ENCODE data around the gene NINJ1.

NINJ1 gene

GRCh38 chr9:93099551-93100275 lies 34.3 kb downstream of the NINJ1 start:
- no peak for DNase-seq

GRCh38 chr9:93098236-93098946 lies 35.7 kb downstream of the NINJ1 start:
- DNase-seq: no peak

DNA sequence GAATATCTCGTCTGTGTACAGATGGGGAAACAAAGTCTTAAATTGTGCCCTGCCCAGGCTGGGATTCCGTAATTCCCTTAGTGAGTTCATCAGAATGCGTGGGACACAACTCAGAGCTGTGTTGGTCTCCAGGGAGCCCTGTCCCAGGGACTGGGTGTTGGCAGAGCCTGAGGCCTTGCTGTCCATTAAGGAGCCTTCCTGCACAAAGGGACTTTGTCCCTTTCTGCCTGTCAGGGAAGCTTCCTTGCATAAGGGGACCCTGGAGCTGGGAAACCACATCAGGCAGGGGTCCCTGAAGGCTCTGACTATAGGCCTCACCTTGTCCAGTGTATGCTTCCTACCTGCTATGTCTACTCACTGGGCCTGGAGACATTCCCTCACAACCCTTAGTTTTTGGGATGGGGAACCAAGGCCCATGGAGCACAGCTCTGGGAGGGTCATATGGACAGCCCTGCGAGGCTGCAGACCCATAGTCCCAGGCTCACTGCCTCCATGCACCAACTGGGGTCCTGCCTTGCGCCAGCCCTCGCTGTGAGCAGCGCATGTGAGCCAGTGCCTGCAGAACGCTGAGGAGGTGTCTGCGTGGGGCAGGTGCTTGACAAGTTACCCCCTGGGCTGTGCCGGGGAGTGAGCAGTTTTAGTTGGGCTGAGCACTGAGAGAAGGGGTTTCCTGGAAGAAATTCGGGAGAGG lies 36.4 kb downstream of the NINJ1 start:
- DNase-seq: no peak

DNA sequence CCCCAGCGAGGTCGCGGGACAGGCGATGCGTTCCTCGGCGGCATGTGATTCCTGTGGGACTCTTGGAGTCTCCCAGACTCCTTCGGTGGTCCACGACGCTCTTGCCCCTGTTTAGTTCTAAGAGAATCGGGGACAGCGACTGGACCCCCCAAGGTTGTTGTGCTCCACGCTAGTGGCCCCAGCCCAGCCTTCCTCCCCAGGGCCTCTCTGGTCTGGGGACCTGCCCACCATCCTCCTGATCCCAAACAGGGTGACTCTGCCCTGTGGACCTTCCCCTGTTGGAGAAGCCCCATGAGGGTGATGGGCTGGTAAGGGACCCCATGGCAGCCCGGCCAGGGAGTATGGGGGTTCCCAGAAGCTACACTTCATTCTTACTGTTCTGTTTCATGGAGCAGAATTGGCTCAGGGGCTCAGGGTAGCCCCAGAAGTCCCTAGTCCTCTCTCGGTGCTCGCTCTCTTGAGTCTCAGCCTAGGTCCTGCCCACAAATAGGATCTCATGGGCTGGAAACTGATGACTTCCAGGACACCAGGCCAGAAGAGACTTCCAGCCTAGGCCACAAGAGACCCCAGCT lies 37.2 kb downstream of the NINJ1 start:
- DNase-seq: no peak

DNA sequence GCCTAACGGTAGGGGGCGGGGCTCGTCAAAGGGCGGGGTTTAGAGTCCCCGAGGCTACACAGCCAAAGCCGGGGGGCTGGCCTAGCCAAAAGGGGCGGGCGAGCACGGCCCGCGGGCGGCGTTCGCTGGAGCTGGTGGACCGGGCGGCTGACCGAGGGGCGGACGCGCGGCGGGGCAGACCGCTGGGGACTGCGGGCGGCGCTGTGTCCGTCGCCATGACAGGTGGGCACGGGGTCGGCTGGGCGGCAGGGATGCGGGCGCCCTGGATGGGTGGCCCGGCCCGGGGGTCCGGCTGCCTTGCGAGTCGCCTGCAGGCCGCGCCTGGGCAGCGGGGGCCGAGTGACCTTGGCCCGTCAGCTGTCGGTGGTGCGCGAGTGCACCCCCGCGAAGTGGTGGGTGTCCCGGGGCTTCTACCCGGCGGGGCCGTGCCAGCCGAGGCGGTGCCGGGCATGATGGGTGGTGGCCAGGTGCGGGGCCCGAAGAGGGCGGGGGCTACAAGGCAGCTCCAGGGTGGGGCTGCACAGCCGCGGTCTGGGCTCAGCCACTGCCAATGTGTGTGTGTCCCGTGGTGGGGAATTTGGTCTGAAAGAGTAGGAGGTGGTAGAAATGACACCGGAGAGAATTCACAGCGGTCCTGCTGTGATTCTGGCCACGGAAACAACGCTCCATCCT lies 37.8 kb downstream of the NINJ1 start, which contains the start of gene CARD19:
Gene CARD19, plus strand, starts transcription at position 87 of the 672 bp plus-strand sequence. Its CDS starts 129 bp downstream, at position 216.
- DNase-seq: peak; percentile 45

DNA sequence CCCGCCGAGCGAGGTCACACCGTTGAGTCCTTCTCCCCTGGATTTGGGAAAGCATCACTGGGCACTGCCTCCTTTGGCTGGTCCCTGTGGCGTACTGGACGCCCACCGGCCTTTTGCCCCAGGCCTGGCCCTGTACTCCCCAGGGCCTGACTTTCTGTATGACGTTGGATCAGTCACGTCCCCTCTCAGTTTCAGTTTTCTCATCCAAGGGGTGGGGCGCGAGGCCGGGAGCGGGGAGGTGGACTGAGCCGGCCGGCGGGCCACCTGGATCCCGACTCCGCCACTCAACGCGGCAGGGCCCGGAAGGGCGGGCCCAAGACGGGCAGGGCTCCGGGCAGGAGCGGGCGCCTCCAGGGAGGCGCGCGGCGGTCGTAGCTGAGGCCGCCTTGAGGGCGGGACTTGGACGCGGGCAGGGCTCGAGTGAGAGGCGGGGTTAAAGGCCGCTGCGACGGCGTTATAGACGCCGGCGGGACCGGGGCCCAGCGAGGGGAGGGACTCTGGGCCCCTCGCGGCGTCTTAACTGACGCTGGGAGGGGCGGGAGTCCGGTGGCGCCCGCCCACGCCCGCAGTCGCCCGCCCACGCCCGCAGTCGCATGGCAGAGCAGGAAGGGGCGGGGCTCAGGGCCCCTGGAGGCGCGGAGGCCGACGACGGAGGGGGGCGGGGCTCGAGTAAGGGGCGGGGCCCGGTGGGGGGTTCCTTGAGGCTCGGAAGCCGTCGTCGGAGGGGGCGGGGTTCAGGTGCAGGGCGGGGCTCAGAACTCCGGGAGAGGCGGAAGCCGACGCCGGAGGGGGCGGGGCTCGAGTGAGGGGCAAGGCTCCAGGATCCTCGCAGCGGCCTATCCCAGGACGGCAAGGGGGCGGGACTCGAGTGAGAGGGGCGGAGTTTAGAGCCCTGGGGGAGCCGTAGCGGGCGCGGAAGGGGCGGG lies 38.6 kb downstream of the NINJ1 start:
- peak; percentile 100 for DNase-seq

- no peak for DNase-seq
These were observed 39.3 kb downstream of the NINJ1 start for GRCh38 chr9:93094658-93095204.

DNA sequence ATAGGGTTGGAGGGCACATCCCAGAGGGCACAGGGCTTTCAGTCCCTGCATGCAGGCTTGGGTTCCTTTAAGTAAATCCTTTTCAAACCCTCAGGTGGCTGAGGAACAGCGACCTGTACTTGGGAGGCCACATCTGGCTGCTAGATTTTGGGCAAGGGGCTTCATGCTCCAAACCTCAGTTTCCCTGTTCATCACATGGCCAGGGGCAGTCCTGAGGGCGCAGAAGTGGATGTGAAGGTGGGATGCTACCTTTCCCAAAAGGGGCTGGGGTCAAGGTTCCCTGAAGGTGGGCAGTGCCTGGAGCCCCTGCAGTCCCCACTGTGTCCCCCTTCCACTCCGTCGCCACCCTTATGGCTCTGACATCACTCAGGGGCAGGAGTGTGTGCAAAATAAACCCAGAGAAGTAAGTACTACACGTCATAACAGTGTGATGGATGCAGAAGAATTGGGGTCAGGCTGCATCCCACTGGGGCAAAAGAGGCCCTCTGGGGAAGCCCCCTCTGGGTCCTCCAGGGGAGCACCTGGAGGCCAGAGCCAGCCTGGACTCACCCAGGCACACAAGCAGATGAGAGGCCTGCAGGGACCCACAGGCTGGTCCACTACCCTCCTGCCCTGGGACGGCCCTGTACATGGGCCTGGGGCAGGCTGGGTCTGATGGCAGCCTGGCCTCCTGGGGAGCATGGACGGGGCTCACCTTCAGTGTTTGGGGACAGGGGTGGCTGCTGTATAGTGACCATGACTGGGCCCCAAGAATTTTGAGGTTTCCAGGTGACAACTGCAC lies 40.0 kb downstream of the NINJ1 start:
- DNase-seq: no peak

- DNase-seq: no peak
These were observed 40.7 kb downstream of the NINJ1 start for GRCh38 chr9:93093127-93093876.

GRCh38 chr9:93092251-93092991 lies 41.6 kb downstream of the NINJ1 start:
- no peak for DNase-seq

- DNase-seq: no peak
These were observed 42.5 kb downstream of the NINJ1 start for GRCh38 chr9:93091453-93092081.

DNA sequence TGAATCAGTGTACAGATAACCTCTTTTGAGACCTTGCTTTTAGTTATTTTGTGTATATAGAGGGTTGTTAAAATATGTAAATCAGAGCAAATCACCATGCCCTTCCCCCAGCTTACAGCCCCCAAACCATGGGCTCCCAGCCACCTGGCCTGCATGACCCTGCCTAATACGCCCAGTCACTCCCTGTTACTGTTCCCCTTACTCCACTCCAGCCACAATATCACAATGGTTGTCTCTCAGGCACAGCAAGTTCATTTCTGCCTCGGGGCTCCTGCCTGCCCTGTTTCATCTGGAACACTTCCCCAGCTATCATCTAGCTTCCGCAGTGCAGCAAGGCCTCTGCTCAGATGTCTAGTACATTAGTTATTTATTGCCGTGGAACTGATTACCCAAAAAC lies 43.0 kb downstream of the NINJ1 start:
- DNase-seq: no peak

GRCh38 chr9:93090091-93090655 lies 43.9 kb downstream of the NINJ1 start:
- no peak for DNase-seq

DNA sequence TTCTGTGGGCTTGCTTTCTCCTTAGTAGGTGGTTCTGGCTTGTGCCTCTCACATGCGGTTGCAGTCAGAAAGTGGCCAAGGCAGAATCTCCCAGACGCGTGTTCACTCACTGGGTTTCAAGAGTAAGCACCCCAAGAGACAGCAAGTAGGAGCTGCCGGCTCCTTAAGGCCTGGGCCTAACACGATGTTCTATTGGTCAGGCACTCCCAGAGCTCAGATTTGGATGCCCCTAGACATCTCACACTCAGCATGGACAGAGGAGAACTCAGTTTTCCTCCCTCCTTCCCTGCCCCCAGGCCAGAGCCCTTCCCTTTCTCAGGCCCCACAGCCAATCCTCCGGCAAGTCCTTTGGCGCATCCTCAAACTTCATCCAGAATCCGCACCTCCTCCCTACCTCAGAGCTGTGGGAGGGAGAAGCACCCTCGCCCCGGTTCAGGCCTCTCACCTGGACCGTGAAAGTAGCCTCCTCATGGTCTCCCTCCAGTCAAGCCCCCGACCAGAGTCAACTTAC lies 44.5 kb downstream of the NINJ1 start:
- no peak for DNase-seq

GRCh38 chr9:93089024-93089423 lies 45.0 kb downstream of the NINJ1 start:
- no peak for DNase-seq

GRCh38 chr9:93088656-93089015 lies 45.4 kb downstream of the NINJ1 start:
- no peak for DNase-seq

DNA sequence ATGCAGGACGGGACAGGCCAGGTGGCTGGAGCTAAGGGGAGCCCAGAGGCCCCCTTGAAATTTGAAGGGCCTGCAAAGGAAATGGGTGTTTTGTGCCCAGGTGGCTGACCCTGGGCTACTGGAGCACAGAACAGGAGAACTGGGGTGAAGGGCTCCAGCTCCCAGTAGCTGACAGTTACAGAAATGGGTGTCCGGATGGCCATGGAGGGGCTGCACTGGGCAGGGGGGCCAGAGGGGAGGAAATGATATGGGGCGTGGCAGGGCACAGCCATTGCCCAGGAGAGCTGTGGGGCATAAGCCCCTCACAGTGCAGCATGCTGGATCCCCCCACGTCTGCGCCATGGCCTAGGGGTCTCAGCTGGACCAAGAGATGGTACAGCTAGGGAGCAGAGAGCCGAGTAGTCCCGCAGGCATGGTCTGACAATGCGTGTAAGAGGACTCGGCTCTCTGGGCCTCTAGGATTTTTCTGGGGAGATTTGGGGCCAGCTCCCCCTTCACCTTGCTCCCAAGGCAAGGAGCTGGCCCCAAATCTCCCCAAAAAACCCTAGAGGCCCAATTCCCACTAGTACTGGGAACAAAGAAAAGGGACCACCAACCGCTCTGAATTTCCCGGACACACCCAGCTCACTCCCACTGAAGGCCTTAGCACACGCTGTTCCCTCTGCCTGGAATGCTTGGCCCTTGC lies 45.9 kb downstream of the NINJ1 start:
- no peak for DNase-seq
